ENCODE results near the gene TOMM34. TPM values are rescaled to one million over a fixed set of nuclear protein-coding genes. Genes with fewer than 3 reads are reported as not detected.

Gene TOMM34
- total and polyA plus RNA-seq, 2 of the 13 experiments (the other 11 are each of a cell fraction or from before 2014, with no cell fraction given) = 36.2 to 52.0 TPM

DNA sequence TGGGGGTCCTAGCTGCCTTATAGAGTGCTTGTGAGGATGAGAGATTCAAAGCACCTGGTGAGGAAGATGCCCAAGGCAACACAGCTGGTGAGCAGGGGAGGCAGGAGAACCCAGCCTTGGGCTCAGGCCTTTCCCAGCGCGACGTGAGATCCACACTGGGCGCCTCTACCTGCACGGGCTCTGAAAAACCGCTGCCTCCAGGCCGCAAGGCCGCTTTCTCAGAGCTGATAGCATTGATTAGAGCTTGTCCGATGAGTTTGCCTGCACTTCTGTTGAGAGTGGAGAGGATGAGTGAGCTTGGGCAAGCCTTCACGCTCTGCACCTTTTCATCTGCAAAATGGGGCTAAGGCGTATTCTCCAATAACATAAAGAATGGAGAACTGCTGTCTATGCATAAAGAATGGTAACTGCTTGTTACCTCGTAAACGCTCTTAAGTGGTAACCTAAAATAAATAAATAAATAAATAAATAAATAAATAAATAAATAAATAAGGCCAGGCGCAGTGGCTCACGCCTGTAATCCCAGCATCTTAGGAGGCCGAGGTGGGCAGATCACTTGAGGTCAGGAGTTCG, 49.4 kb downstream of the TOMM34 start (continued):
- TF ChIP-seq ZNF776 (CRISPR knock-in tag; IDR thresholded peaks at IDR 0.05) (0 out of 2 replicates have a peak, but pooled peaks have one; percentile 70), FOXK2 (IDR thresholded peaks at IDR 0.05) (no peak), ZBTB7B (CRISPR knock-in tag; IDR thresholded peaks at IDR 0.05) (no peak), SIN3B (IDR thresholded peaks at IDR 0.05; ENCODE audit: low read length) (no peak), ASH2L (IDR thresholded peaks at IDR 0.05; ENCODE audit: insufficient read length, low read depth, low read length) (no peak), KLF12 (CRISPR knock-in tag; IDR thresholded peaks at IDR 0.05; ENCODE audit: borderline replicate concordance) (no peak), TRIM24 (CRISPR knock-in tag; IDR thresholded peaks at IDR 0.05) (no peak), PAF1 (CRISPR knock-in tag; IDR thresholded peaks at IDR 0.05) (no peak), ZZZ3 (CRISPR knock-in tag; IDR thresholded peaks at IDR 0.05; ENCODE audit: borderline replicate concordance) (no peak), ZNF75D (CRISPR knock-in tag; IDR thresholded peaks at IDR 0.05; ENCODE audit: borderline replicate concordance) (no peak), TEAD2 (CRISPR knock-in tag; IDR thresholded peaks at IDR 0.05) (no peak), ZNF383 (CRISPR knock-in tag; IDR thresholded peaks at IDR 0.05; ENCODE audit: borderline replicate concordance) (no peak), MTA1 (CRISPR knock-in tag; IDR thresholded peaks at IDR 0.05; ENCODE audit: borderline replicate concordance) (no peak), SUZ12 (IDR thresholded peaks at IDR 0.05; ENCODE audit: low read depth, low read length) (no peak), ZNF296 (CRISPR knock-in tag; conservative IDR thresholded peaks at IDR 0.05) (no peak), ZNF772 (CRISPR knock-in tag; IDR thresholded peaks at IDR 0.05) (peak; percentile 52; the same call in 1 of the 2 replicates), ZNF766 (CRISPR knock-in tag; IDR thresholded peaks at IDR 0.05; ENCODE audit: borderline replicate concordance) (no peak), BRCA1 (CRISPR knock-in tag; IDR thresholded peaks at IDR 0.05) (no peak), ZFAT (CRISPR knock-in tag; conservative IDR thresholded peaks at IDR 0.05) (no peak), GATAD2A (CRISPR knock-in tag; IDR thresholded peaks at IDR 0.05) (no peak), GFI1 (CRISPR knock-in tag; IDR thresholded peaks at IDR 0.05; ENCODE audit: borderline replicate concordance) (no peak), KLF6 (CRISPR knock-in tag; IDR thresholded peaks at IDR 0.05) (no peak), ZFP36L2 (CRISPR knock-in tag; IDR thresholded peaks at IDR 0.05) (no peak), SMYD3 (CRISPR knock-in tag; IDR thresholded peaks at IDR 0.05) (no peak), ZNF430 (CRISPR knock-in tag; IDR thresholded peaks at IDR 0.05) (no peak), SAFB2 (CRISPR knock-in tag; IDR thresholded peaks at IDR 0.05; ENCODE audit: borderline replicate concordance, low read depth) (no peak), NBN (conservative IDR thresholded peaks at IDR 0.05) (no peak), SNAI1 (CRISPR knock-in tag; IDR thresholded peaks at IDR 0.05; ENCODE audit: borderline replicate concordance) (no peak)
- TF ChIP-seq, protein P1, sequence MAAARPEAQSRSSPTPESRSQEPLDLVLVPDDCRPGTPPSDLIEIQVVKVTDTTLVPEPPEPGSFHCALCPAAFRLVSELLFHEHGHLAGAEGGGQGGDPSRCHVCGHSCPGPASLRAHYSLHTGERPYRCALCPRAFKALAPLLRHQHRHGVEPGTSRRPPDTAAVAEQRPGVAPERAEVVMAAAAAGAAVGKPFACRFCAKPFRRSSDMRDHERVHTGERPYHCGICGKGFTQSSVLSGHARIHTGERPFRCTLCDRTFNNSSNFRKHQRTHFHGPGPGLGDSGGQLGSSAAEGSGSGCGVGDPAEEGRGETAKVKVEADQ (CRISPR knock-in tag; IDR thresholded peaks at IDR 0.05; ENCODE audit: borderline replicate concordance) = no peak
- TF ChIP-seq, protein P2, sequence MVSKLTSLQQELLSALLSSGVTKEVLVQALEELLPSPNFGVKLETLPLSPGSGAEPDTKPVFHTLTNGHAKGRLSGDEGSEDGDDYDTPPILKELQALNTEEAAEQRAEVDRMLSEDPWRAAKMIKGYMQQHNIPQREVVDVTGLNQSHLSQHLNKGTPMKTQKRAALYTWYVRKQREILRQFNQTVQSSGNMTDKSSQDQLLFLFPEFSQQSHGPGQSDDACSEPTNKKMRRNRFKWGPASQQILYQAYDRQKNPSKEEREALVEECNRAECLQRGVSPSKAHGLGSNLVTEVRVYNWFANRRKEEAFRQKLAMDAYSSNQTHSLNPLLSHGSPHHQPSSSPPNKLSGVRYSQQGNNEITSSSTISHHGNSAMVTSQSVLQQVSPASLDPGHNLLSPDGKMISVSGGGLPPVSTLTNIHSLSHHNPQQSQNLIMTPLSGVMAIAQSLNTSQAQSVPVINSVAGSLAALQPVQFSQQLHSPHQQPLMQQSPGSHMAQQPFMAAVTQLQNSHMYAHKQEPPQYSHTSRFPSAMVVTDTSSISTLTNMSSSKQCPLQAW (CRISPR knock-in tag; IDR thresholded peaks at IDR 0.05) = no peak
- TF ChIP-seq, protein P3, sequence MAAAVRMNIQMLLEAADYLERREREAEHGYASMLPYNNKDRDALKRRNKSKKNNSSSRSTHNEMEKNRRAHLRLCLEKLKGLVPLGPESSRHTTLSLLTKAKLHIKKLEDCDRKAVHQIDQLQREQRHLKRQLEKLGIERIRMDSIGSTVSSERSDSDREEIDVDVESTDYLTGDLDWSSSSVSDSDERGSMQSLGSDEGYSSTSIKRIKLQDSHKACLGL (CRISPR knock-in tag; IDR thresholded peaks at IDR 0.05) = no peak
- TF ChIP-seq, protein P4, sequence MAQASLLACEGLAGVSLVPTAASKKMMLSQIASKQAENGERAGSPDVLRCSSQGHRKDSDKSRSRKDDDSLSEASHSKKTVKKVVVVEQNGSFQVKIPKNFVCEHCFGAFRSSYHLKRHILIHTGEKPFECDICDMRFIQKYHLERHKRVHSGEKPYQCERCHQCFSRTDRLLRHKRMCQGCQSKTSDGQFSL (CRISPR knock-in tag; IDR thresholded peaks at IDR 0.05) = no peak
